Spleen (tissue), 11 donors: Measurements from ENCODE around the gene CSNK1G2. TPM values are rescaled to one million over a fixed set of nuclear protein-coding genes. Genes with fewer than 3 reads are reported as not detected.

ENCODE experiments used
- DNase-seq: peaks from one replicate; pipeline ENCODE4 v3.0.0-alpha.2; 2020
- H3K27ac ChIP-seq, 8 donors: fragments of 200-600 bp; sonication (generic) in 7 of 8; 1 replicate in 4 of 8; 2 replicates in 4 of 8; pipeline versions ENCODE4 v1.5.0 to v1.8.0; 2016 to 2021; ENCODE audit warnings: inconsistent platforms in 4 of 8, mild to moderate bottlenecking in 4 of 8, moderate library complexity in 1 of 8
- H3K27me3 ChIP-seq, 7 donors: fragments of 200-600 bp; sonication (generic) in 6 of 7; replicated peaks in 1 of 7; 1 replicate in 4 of 7; 2 replicates in 3 of 7; pipeline versions ENCODE4 v1.5.0 to v1.8.0; 2016 to 2021; ENCODE audit warnings: inconsistent platforms in 3 of 7, mild to moderate bottlenecking in 1 of 7
- H3K36me3 ChIP-seq, 6 donors: fragments of 200-600 bp; sonication (generic) in 5 of 6; 1 replicate in 4 of 6; 2 replicates in 2 of 6; pipeline versions ENCODE4 v1.5.0 to v1.8.0; 2016 to 2021; ENCODE audit warnings: inconsistent platforms in 2 of 6
- H3K4me1 ChIP-seq, 6 donors: fragments of 200-600 bp; sonication (generic) in 5 of 6; 1 replicate in 3 of 6; 2 replicates in 3 of 6; pipeline versions ENCODE4 v1.5.0 to v1.8.0; 2016 to 2021; ENCODE audit warnings: inconsistent platforms in 3 of 6
- H3K4me3 ChIP-seq, 8 donors: fragments of 200-600 bp; sonication (generic) in 7 of 8; 1 replicate in 4 of 8; 2 replicates in 4 of 8; pipeline versions ENCODE4 v1.5.0 to v1.8.0; 2016 to 2021; ENCODE audit warnings: inconsistent platforms in 4 of 8, mild to moderate bottlenecking in 4 of 8, moderate library complexity in 2 of 8
- H3K9me3 ChIP-seq, 8 donors: fragments of 200-600 bp; sonication (generic) in 7 of 8; 1 replicate in 4 of 8; 2 replicates in 4 of 8; pipeline versions ENCODE4 v1.5.0 to v1.8.0; 2016 to 2021; ENCODE audit warnings: inconsistent platforms in 4 of 8
- CTCF ChIP-seq, 11 experiments: fragments of 200-600 bp in 7 of 11; fragments of 450-650 bp in 4 of 11; sonication (generic) in 4 of 11; IDR thresholded peaks in 8 of 11; conservative IDR thresholded peaks in 3 of 11; 1 replicate in 7 of 11; 2 replicates in 4 of 11; pipeline versions ENCODE4 v1.4.0 to v1.8.0; 2016 to 2021; ENCODE audit warnings: antibody characterized with exemption in 11 of 11, inconsistent platforms in 4 of 11, mild to moderate bottlenecking in 1 of 11
- POLR2A ChIP-seq, 3 donors: fragments of 450-650 bp; IDR thresholded peaks; one replicate each; pipeline ENCODE4 v1.5.1; 2017; ENCODE audit warnings: antibody characterized with exemption in 3 of 3, mild to moderate bottlenecking in 1 of 3
- POLR2AphosphoS5 ChIP-seq, 3 donors: sonication (generic); formaldehyde crosslinking; IDR thresholded peaks; one replicate each; pipeline ENCODE4 v1.5.1; 2017; ENCODE audit warnings: antibody characterized with exemption in 3 of 3
- WGBS, 5 donors: extraction: QIAGEN DNeasy Blood & Tissue Kit in 3 of 5; methylation state at CpG; one replicate each; pipeline versions ENCODE4 v1.1.5 to v1.1.7; 2013 to 2018; 5-methylcytosine and 5-hydroxymethylcytosine counted together
- intact Hi-C: fragments of 100-400 bp; cut with DNase I; formaldehyde crosslinking; loops from one replicate; pipeline ENCODE4 v1.15.0; 2023; ENCODE audit warnings: low total_unique reads
- polyA plus RNA-seq, 3 donors: library from polyadenylated mRNA; stranded (reverse); fragments of 200-250 nt; gene quantifications; one replicate each; pipeline ENCODE4 v1.2.1, GENCODE V29; 2013
- total RNA-seq, 7 donors: library from RNA; depleted of rRNA in 3 of 7; stranded (reverse); fragments of >200 nt in 3 of 7; fragmentation: NEBNext Ultra II Directional in 4 of 7; extraction: Animal tissue kit (Norgen Biotek cat#: 25700) in 4 of 7; gene quantifications; one replicate each; pipeline versions ENCODE4 v1.1.0 to v1.2.1, GENCODE V29; 2016 to 2021
- donor health status: healthy with polysubstance abuse.
- donor health status: DM: no; HTN: no; CAD: no; lungs with moderate emphysema.
- donor health status: DM: no; HTN: no; CAD: no.
- donor health status: Bipolar disorder and iron deficiency.
- donor health status: healthy.
- donor health status: DM: no; HTN: no; CAD: no.
- donor health status: DM: yes; HTN: yes; CAD: no.

The CSNK1G2 gene
- total and polyA plus RNA-seq, 10 donors: 52.5 to 120 (median 93.8) TPM

- TF ChIP-seq POLR2A (IDR thresholded peaks at IDR 0.05) (no peak), CTCF (IDR thresholded peaks at IDR 0.05 in 8 of 11, conservative IDR thresholded peaks at IDR 0.05 in 3 of 11) (no peak)
- Histone ChIP-seq H3K27ac (no peak overlapping the region), H3K27me3 (no peaks in the 10 kb centered on the region), H3K4me1 (peaks cover 0 to 45% (median 2%) of the 10 kb centered on the region in 6 donors), H3K4me3 (no peak overlapping the region), H3K36me3 (peaks cover 0 to 89% (median 34%) of the 10 kb centered on the region in 6 donors), H3K9me3 (no peaks in the 10 kb centered on the region)
- DNase-seq: no peak
- 90 to 94% (median 91%) methylated on average over 27 to 38 of the region's 38 CpGs for WGBS, 5 donors
- intact Hi-C loops: no loop called here
Measured at GRCh38 chr19:1970003-1970805, 29.2 kb downstream of the CSNK1G2 start.

- H3K36me3 ChIP-seq: peaks cover 0 to 89% (median 41%) of the 10 kb centered on the region in 6 donors
- 91 to 96% (median 94%) methylated on average over 26 to 27 of the region's 27 CpGs for WGBS, 5 donors
- no peaks in the 10 kb centered on the region for H3K9me3 ChIP-seq
- intact Hi-C loops: no loop called here
- no peak overlapping the region for H3K4me3 ChIP-seq
- peaks cover 0 to 43% (median 2%) of the 10 kb centered on the region in 6 donors for H3K4me1 ChIP-seq
- H3K27me3 ChIP-seq: no peaks in the 10 kb centered on the region
- H3K27ac ChIP-seq: no peak overlapping the region
- TF ChIP-seq POLR2AphosphoS5 (IDR thresholded peaks at IDR 0.05) (peak in 1 of 3 donors; percentile 20), POLR2A (IDR thresholded peaks at IDR 0.05) (no peak)
- no peak for DNase-seq
Measured at GRCh38 chr19:1970806-1971502, 30.0 kb downstream of the CSNK1G2 start.

- H3K27me3 ChIP-seq: no peaks in the 10 kb centered on the region
- peaks cover 0 to 97% (median 60%) of the 10 kb centered on the region in 6 donors for H3K36me3 ChIP-seq
- H3K27ac ChIP-seq: no peak overlapping the region
- 88 to 93% (median 91%) methylated on average over 20 to 28 of the region's 28 CpGs for WGBS, 5 donors
- no peaks in the 10 kb centered on the region for H3K9me3 ChIP-seq
- intact Hi-C loops: no loop called here
- DNase-seq: no peak
- H3K4me1 ChIP-seq: peaks cover 0 to 24% (median 0%) of the 10 kb centered on the region in 6 donors
- no peak overlapping the region for H3K4me3 ChIP-seq
- peak in 1 of 3 donors; percentile 22 for TF ChIP-seq POLR2AphosphoS5 (IDR thresholded peaks at IDR 0.05)
- no peak for TF ChIP-seq POLR2A (IDR thresholded peaks at IDR 0.05)
- TF ChIP-seq CTCF (IDR thresholded peaks at IDR 0.05 in 8 of 11, conservative IDR thresholded peaks at IDR 0.05 in 3 of 11): no peak
Measured at GRCh38 chr19:1974381-1975161, 33.6 kb downstream of the CSNK1G2 start.

GRCh38 chr19:1975162-1975480 is 34.1 kb downstream of the CSNK1G2 start:
- peaks cover 0 to 97% (median 60%) of the 10 kb centered on the region in 6 donors for H3K36me3 ChIP-seq
- TF ChIP-seq POLR2AphosphoS5 (IDR thresholded peaks at IDR 0.05): peak in 1 of 3 donors; percentile 64
- TF ChIP-seq POLR2A (IDR thresholded peaks at IDR 0.05): no peak
- no peak for TF ChIP-seq CTCF (IDR thresholded peaks at IDR 0.05 in 8 of 11, conservative IDR thresholded peaks at IDR 0.05 in 3 of 11)
- H3K27me3 ChIP-seq: no peaks in the 10 kb centered on the region
- H3K4me3 ChIP-seq: no peak overlapping the region
- 82 to 93% (median 91%) methylated on average over 19 to 20 of the region's 20 CpGs for WGBS, 5 donors
- H3K9me3 ChIP-seq: no peaks in the 10 kb centered on the region
- intact Hi-C loops: no loop called here
- DNase-seq: no peak
- peaks cover 0 to 26% (median 2%) of the 10 kb centered on the region in 6 donors for H3K4me1 ChIP-seq
- no peak overlapping the region for H3K27ac ChIP-seq
